GM23338 (cell line): ENCODE results near the gene FAM131B. TPM values are rescaled to one million over a fixed set of nuclear protein-coding genes. Genes with fewer than 3 reads are reported as not detected.
A peak's percentile ranks its signal among the peaks of the same experiment; 100 is the strongest.

Source experiments
- ATAC-seq: fragments of 200-7000 bp; cut with Tn5 transposase; 3 replicates; pipeline ENCODE4 v1.9.1; 2020
- DNase-seq: peaks from one replicate; pipeline ENCODE4 v3.0.0-alpha.2; 2015; ENCODE audit warnings: low spot score
- H2AFZ ChIP-seq: fragments of 200-600 bp; sonication (generic); 2 replicates; pipeline ENCODE4 v1.8.0; 2016; ENCODE audit warnings: antibody characterized with exemption, mild to moderate bottlenecking, moderate library complexity
- H3F3A ChIP-seq: fragments of 200-600 bp; sonication (generic); replicated peaks from 2 replicates; pipeline ENCODE4 v1.8.0; 2017; ENCODE audit warnings: antibody characterized with exemption, mixed run types, low read depth
- H3K27ac ChIP-seq: fragments of 200-600 bp; sonication (generic); 2 replicates; pipeline ENCODE4 v1.6.1; 2016; ENCODE audit warnings: low read depth
- H3K27me3 ChIP-seq: fragments of 200-600 bp; sonication (generic); 2 replicates; pipeline ENCODE4 v1.8.0; 2016; ENCODE audit warnings: mild to moderate bottlenecking, mixed run types, moderate library complexity; ENCODE audit not compliant: insufficient read depth
- H3K36me3 ChIP-seq: fragments of 200-600 bp; sonication (generic); 2 replicates; pipeline ENCODE4 v1.8.0; 2016; ENCODE audit warnings: mild to moderate bottlenecking; ENCODE audit not compliant: insufficient read depth
- H3K4me1 ChIP-seq: fragments of 200-600 bp; sonication (generic); 2 replicates; pipeline ENCODE4 v1.8.0; 2016; ENCODE audit warnings: mild to moderate bottlenecking, moderate library complexity; ENCODE audit not compliant: insufficient read depth
- H3K4me2 ChIP-seq: fragments of 200-600 bp; sonication (generic); 2 replicates; pipeline ENCODE4 v1.7.1; 2017; ENCODE audit warnings: mixed run types
- H3K4me3 ChIP-seq: fragments of 200-600 bp; sonication (generic); 2 replicates; pipeline ENCODE4 v1.6.1; 2016; ENCODE audit warnings: mixed run types
- H3K79me2 ChIP-seq: fragments of 200-600 bp; sonication (generic); replicated peaks from 2 replicates; pipeline ENCODE4 v1.8.0; 2017; ENCODE audit warnings: mild to moderate bottlenecking; ENCODE audit not compliant: insufficient read depth
- H3K9me2 ChIP-seq: fragments of 200-600 bp; sonication (generic); 2 replicates; pipeline ENCODE4 v1.8.0; 2017; ENCODE audit not compliant: insufficient read depth
- H4K20me1 ChIP-seq: fragments of 200-600 bp; sonication (generic); replicated peaks from 2 replicates; pipeline ENCODE4 v1.8.0; 2017; ENCODE audit warnings: mild to moderate bottlenecking; ENCODE audit not compliant: insufficient read depth
- H3K27ac Mint-ChIP-seq: 2 replicates; pipeline ENCODE4 v1.8.0; 2020; ENCODE audit warnings: inconsistent platforms, mild to moderate bottlenecking, moderate library complexity, mixed read lengths
- H3K27me3 Mint-ChIP-seq: 3 replicates; pipeline ENCODE4 v1.8.0; 2022; ENCODE audit warnings: low read depth, mild to moderate bottlenecking, moderate library complexity, mixed read lengths, inconsistent platforms; ENCODE audit not compliant: insufficient read depth, poor library complexity
- H3K36me3 Mint-ChIP-seq: 3 replicates; pipeline ENCODE4 v1.8.0; 2021; ENCODE audit warnings: low read depth, mild to moderate bottlenecking, inconsistent platforms, moderate library complexity, mixed read lengths
- H3K4me1 Mint-ChIP-seq: 3 replicates; pipeline ENCODE4 v1.8.0; 2020; ENCODE audit warnings: mild to moderate bottlenecking, inconsistent platforms, mixed read lengths
- H3K4me3 Mint-ChIP-seq: 3 replicates; pipeline ENCODE4 v1.8.0; 2021; ENCODE audit warnings: moderate library complexity, mild to moderate bottlenecking, inconsistent platforms, mixed read lengths
- H3K9me3 Mint-ChIP-seq: 3 replicates; pipeline ENCODE4 v1.8.0; 2020; ENCODE audit warnings: moderate library complexity, mild to moderate bottlenecking, inconsistent platforms, mixed read lengths
- CREB1 ChIP-seq: fragments of 250-450 bp; sonication (Bioruptor Pico); IDR thresholded peaks from 2 replicates; pipeline ENCODE4 v1.5.0; 2020; ENCODE audit warnings: low read depth, mild to moderate bottlenecking, moderate library complexity
- EZH2 ChIP-seq: fragments of 200-600 bp; sonication (generic); IDR thresholded peaks from one replicate; pipeline ENCODE4 v1.8.0; 2017; ENCODE audit warnings: antibody characterized with exemption, mild to moderate bottlenecking, low read depth; ENCODE audit not compliant: unreplicated experiment
- POLR2AphosphoS5 ChIP-seq: IDR thresholded peaks from 2 replicates; pipeline ENCODE4 v1.6.1; 2016; ENCODE audit warnings: antibody characterized with exemption, low read depth
- REST ChIP-seq: IDR thresholded peaks from one replicate; pipeline ENCODE4 v1.6.1; 2018; ENCODE audit warnings: antibody characterized with exemption; ENCODE audit not compliant: unreplicated experiment
- ZNF114 ChIP-seq: fragments of 250-450 bp; sonication (Bioruptor Pico); IDR thresholded peaks from 2 replicates; pipeline ENCODE4 v1.5.0; 2020; ENCODE audit warnings: mild to moderate bottlenecking, moderate library complexity
- ZNF462 ChIP-seq: fragments of 250-450 bp; sonication (Bioruptor Pico); IDR thresholded peaks from 2 replicates; pipeline ENCODE4 v1.5.0; 2020; ENCODE audit warnings: mild to moderate bottlenecking, moderate library complexity
- polyA plus RNA-seq: library from polyadenylated mRNA; unstranded; fragments of >200 nt; fragmentation: Nextera tagmentation; extraction: Ambion mirVana; gene quantifications from 2 replicates; pipeline ENCODE4 v1.2.1, GENCODE V29; 2016
- total RNA-seq: library from RNA; depleted of rRNA; stranded (reverse); fragments of >200 nt; shearing (Covaris generic); gene quantifications from 2 replicates; pipeline ENCODE4 v1.2.3, GENCODE V29; 2014

Gene FAM131B
- total and polyA plus RNA-seq, 2 experiments from 2014 or later, result 4.7 to 30.2 TPM

DNA sequence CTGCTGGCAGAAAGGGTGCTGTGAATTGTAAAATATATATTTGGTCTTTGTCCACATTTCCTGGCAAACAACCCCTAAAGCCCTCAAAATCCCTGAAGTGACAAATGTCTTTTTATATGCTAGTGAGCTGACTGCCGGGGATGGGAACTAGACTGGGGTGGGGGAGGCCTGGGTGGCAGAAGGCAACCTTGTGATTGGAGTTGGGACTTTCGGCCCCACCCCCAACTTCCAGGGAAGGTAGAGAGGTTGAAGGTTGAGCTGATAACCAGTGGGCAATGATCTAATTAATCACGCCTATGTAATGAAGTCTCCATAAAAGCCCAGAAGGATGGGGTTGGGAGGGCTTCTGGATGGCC, 43.5 kb upstream of the FAM131B start:
- Histone ChIP-seq H3K36me3 (peaks cover 10% of the 10 kb centered on the region), H3F3A (peaks cover 5% of the 10 kb centered on the region), H4K20me1 (peaks cover 2% of the 10 kb centered on the region; the same call in 1 of the 2 replicates), H3K27ac (peak overlapping the region; percentile 75; the same call in 1 of the 2 replicates), H3K4me3 (peak overlapping the region; percentile 95; the same call in 1 of the 2 replicates), H3K4me2 (peak overlapping the region; percentile 97), H3K79me2 (peaks cover 59% of the 10 kb centered on the region), H3K4me1 (peaks cover 62% of the 10 kb centered on the region), H3K9me2 (no peaks in the 10 kb centered on the region), H3K27me3 (no peaks in the 10 kb centered on the region), H2AFZ (no peak overlapping the region)
- Mint-ChIP-seq H3K4me1 (peaks cover 62% of the 10 kb centered on the region), H3K36me3 (peaks cover 58% of the 10 kb centered on the region), H3K9me3 (no peaks in the 10 kb centered on the region), H3K4me3 (peak overlapping the region; percentile 95), H3K27ac (no peak overlapping the region), H3K27me3 (peaks cover 25% of the 10 kb centered on the region)
- DNase-seq (peak; percentile 76), ATAC-seq (peak; percentile 23)
- TF ChIP-seq REST, result no peak
- TF ChIP-seq POLR2AphosphoS5, result peak; percentile 31; the same call in 1 of the 2 replicates
- no peak for TF ChIP-seq CREB1
- TF ChIP-seq EZH2, result no peak
- no peak for TF ChIP-seq ZNF114 (CRISPR knock-in tag)
- no peak for TF ChIP-seq ZNF462 (CRISPR knock-in tag)
